Fibroblast of skin of right quadriceps (primary cell): Measurements from ENCODE around the gene C15orf61.

Experiments used
- DNase-seq: peaks from one replicate; pipeline ENCODE4 v3.0.0-alpha.2; 2013

C15orf61 gene

GRCh38 chr15:67521029-67521782, at the start of gene C15orf61:
C15orf61 (plus strand) TSS chr15:67521131; CDS start chr15:67521249, 118 bp downstream.
- DNase-seq: peak; percentile 77

GRCh38 chr15:67472957-67473356, 48.0 kb upstream of the C15orf61 start:
- peak; percentile 67 for DNase-seq

- no peak for DNase-seq
These were observed 46.4 kb upstream of the C15orf61 start for GRCh38 chr15:67474405-67475110.

- DNase-seq: peak; percentile 95
These were observed 41.0 kb upstream of the C15orf61 start for GRCh38 chr15:67479781-67480505.

- peak; percentile 72 for DNase-seq
These were observed 40.2 kb upstream of the C15orf61 start for GRCh38 chr15:67480741-67481140.

GRCh38 chr15:67481680-67482079, 39.3 kb upstream of the C15orf61 start:
- DNase-seq: no peak

GRCh38 chr15:67495585-67495984, 25.3 kb upstream of the C15orf61 start:
- no peak for DNase-seq

GRCh38 chr15:67501177-67501835, 19.6 kb upstream of the C15orf61 start:
- DNase-seq: peak; percentile 36

GRCh38 chr15:67501836-67502461, 19.0 kb upstream of the C15orf61 start:
- no peak for DNase-seq

GRCh38 chr15:67504056-67504455, 16.9 kb upstream of the C15orf61 start:
- peak; percentile 12 for DNase-seq

GRCh38 chr15:67504796-67505195, 16.1 kb upstream of the C15orf61 start:
- DNase-seq: peak; percentile 65

- no peak for DNase-seq
These were observed 15.0 kb upstream of the C15orf61 start for GRCh38 chr15:67505675-67506572.

GRCh38 chr15:67506775-67507747, 13.9 kb upstream of the C15orf61 start:
- DNase-seq: peak; percentile 69

GRCh38 chr15:67508407-67508806, 12.5 kb upstream of the C15orf61 start:
- DNase-seq: peak; percentile 45

- no peak for DNase-seq
These were observed 11.0 kb upstream of the C15orf61 start for GRCh38 chr15:67509918-67510317.

GRCh38 chr15:67510597-67511190, 10.2 kb upstream of the C15orf61 start:
- peak; percentile 87 for DNase-seq

GRCh38 chr15:67511606-67512005, 9.3 kb upstream of the C15orf61 start:
- DNase-seq: peak; percentile 64

- no peak for DNase-seq
These were observed 8.8 kb upstream of the C15orf61 start for GRCh38 chr15:67512140-67512539.

GRCh38 chr15:67512933-67513714, 7.8 kb upstream of the C15orf61 start:
- DNase-seq: no peak
